HG03097 (cell line): Measurements from ENCODE around the gene OR10G3.

Source experiments
- ATAC-seq: cut with Tn5 transposase; IDR thresholded peaks from one replicate; pipeline ENCODE4 v1.9.1; 2021; ENCODE audit not compliant: unreplicated experiment, low FRiP score

Gene OR10G3

DNA sequence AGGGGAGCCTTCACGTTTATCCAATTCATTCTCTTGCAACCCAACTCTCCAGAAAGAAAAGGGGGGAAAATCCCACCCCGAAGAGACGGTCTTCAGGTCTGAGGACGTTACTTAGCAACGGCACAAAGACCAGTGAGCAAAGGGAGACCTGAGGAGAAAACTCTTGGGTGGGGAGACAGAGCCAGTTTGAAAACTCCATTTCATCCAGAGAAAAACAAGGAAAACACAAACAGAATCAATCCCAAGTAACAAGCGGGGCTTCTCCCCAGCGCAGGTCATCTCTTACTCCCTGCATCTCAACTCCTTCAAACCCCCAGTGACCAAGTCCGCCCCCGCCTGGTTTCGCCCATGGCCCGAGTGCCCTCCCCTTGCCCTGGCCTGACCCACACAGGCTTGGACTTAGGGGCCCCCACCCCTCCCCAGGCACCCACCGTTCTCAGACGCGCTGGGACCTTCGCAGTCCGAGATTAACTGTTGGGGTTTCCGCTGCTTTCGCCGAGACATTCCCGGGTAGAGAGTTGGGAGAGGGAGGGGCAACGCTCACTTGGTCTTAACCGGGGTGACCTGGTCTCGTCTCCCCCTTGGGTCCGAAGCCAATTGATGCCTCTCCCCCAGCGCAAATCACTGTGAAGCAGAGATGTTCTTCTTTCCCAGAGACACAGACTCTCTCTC, 43.3 kb downstream of the OR10G3 start:
- ATAC-seq = no peak

DNA sequence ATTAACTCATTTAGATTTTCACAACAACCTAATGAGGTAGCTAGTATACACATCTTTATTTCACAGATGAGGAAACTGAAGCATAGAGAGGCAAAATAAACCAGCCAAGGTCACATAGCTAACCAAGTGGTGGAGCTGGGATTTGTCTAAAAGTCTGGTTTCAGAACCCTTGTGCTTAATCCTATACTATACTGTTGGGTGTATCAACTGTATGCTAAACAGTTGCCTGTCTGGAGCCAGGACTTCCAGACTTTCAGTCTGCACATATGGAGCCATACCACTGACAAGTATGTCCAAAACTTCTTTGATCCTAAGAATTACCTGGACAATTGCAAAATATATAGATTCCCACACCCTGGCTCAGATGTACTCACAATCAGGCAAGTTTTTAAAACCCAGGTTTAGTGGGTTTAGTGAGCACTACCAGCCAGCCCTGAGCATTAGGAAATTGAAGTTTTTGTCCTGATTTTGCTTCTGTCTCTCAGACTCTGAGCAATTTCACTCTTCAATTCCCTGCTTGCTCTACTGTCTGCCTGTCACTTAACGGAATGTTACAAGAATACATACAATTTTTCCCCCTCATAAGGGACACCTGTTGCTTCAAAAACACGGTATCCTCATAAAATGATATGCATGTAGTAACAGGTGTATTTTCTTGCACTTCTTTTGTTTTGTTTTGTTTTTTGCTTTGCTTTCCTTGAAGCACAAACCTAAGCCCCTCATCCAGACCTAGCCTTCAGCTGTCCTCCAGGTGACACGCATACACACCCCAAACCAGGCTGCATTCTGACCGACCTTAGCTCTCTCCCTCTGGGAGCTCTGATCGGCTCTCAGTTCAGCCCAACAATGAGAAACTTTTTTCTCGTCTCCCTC, 44.1 kb downstream of the OR10G3 start:
- no peak for ATAC-seq

DNA sequence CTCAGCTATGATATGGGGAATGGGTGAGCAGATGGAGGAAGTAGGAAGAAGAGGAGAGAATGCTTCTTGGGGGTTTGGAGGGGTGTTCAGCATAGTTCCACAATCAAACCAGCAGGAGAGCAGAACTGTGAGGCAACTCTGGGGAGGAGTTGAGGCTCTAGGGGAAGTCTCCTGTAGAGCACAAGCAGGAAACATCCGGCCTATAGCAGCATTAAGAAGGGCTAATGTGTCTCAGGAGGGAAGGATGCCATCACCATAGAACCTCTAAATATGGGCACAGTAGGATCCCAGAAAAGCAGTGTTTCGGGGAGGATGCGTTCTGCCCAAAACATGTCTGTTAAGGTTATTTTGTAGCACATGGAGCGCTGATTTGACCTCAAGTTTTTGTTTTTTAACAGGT, 45.3 kb downstream of the OR10G3 start:
- no peak for ATAC-seq

DNA sequence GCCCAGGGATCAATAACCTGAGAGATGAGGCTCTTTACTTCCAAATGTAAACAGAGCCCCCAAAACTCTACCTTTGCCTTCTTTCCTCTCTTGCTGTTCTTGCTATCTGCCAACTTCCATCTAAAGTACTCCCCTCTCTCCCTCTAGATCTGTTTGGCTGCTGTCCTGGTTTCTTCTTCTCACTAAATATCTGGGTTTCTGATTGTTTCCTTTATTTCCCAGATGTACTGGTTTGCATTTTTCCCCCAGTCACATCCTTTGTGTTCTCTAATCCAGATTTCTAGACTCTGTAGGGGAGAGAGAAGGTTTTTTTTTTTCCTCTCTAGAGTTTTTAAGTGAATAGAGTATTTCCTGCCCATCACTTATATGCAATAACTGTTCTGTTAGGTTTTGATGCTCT, 46.6 kb downstream of the OR10G3 start:
- ATAC-seq = no peak

DNA sequence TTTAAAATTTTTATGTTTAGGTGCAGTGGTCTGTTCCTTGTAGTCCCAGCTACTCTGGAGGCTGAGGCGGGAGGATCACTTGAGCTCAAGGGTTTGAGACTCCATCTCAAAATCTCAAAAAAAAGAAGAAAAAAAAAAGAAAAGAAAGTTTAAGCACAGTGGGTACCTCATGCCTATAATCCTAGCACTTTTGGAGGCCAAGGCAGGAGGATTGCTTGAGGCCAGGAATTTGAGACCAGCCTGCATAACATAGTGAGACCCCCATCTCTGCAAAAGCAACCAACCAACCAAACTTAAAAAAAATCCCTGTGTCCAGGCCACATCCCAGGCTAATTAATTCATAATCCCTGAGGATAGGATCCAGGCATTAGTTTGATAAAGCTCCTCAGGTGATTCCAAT, 50.4 kb downstream of the OR10G3 start:
- no peak for ATAC-seq

DNA sequence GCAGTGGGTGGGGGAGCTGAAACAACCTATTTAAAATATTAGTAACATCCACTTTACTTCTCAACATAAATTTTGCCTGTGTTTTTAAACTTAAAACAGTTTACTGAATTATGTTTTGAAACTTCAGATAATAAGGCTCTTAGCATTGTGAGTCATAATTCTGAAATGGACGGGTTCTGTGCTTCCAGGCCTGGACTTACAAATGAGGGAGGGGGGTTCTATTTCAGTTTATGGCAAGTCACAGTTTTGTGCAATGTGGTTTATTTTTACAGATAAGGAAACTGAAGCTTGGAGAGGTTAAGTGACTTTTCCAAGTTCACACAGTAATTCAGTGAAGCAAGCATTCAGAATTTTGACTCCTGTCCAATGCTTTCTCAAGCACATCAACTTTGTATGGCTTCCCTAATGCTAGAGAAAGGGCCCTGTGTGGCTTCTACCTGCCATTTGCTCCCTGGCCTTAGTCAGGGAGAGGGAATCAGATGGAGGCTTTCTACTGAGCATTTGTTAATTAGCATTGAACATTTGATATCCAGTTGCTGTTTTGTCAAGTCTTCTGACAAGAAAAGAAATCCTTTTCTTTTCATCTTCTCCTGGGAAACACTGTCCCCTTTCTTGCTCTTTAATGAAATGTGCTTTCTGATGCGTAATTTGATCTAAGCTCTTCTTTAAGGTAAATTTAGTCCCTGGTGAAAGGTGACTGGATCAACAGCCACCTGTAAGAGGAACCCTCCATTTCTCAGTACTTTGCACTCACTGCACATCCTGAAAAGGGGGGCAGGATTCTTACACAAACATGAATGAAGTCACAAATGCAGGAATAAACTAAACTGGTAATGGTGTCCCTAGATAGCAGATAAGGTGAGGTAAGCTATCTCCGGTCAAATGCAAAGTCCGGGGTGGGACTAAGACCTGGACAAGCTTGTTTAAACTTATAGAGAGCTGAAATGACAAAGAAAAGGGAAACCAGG, 51.2 kb downstream of the OR10G3 start:
- ATAC-seq = no peak

DNA sequence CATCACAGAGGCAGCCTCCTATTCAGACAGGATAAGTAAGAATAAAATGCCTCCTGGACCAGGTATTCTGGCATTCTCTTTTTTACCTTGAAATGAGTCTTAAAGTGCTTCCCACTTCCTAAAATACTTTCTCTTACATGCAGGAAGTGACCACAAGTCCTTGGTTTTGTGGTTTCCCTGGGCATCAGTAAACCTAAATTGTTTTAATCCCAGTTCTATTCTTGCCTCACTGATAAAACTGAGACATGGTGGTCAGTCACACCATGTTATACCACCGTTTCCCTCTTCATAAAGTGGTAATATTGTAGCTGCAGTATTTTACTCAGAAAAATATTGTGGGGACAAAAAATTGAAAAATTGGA, 52.6 kb downstream of the OR10G3 start:
- no peak for ATAC-seq

DNA sequence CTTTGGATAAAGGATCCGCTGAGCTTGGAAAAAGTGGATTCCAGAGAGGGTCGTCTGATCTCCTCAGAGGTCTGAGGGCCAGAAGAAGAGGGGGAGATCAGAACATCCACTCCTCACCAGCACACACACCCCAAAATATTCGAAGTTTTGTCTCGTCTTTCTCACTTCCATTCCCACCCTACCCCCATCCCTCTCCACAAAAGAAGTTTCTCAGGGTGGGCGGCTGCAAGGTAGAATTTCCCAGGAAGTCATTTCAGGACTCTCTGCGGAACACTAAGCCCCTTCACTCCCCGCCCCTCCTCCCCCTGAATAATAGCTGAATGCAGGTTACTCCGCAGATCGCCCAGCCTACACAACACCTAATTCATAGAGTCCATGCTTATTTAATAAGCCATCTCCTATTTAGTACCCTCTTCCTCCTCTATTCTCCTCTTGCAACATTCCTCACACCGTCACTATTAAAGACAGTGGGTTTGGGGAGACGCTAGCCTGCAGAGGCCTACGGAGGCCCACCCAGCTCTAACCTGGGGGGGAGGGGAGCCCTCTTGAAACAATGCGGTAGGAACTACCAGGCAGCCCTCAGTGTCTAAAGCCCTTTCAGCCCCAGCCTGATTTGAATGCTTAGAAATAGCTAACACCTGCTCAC, 53.1 kb downstream of the OR10G3 start:
- no peak for ATAC-seq

DNA sequence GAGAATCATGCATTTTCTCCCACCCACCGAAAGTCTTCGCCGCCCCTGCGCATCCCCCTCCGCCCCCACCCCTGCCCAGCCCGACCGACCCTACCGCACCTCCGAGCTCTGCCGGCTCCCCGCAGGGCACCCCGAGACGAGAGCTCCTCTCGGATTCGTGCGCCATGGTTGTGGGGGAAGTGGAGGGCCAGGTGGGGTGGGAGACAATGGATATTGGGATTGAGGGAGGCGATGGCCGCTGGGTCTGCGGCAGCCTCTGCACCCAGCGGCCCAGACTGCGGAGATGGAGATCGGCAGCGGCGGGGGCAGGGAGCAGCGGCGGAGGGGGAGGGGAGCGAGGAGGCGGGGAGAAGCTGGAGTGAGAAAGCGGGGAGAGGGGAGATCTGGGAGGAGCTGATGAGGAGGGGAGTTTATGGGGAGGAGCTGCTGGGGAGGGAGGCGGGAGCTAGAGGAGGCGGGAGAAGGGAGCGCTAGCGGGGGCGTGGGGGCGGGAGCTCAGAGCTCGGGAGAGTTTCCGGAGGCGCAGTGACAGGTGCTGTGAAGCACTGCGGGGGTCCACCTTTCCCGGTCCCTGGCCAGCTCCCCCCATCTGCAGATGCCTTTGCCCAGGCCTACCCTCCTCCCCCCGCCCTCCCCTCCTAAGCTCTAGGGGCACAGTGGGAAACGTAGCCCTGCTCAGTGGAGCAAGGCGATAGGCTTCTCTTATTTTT, 53.8 kb downstream of the OR10G3 start, which contains the start of gene SALL2:
SALL2 (minus strand) TSS at position 385 of the 710 bp plus-strand sequence; CDS start at position 166, 219 bp downstream.
- ATAC-seq = no peak

DNA sequence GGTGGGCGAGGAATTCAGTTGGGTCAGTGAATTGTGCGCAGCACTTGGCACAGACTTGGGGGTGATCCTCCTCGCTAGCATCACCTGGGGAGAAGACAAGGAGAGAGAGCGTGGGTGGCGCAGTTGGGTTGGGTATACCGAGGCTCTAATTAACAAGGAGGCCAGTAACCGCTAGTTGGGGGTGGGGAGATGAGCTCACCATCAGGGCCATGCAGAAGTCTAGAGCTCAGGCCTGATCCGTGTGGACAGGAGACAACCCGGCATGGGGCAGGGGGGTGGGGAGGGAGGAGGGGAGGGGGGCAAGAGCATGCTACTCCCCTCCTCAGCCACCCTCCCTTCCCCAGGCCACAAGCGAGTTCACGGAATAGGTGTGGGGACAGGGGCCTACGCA, 54.3 kb downstream of the OR10G3 start:
- ATAC-seq = no peak

DNA sequence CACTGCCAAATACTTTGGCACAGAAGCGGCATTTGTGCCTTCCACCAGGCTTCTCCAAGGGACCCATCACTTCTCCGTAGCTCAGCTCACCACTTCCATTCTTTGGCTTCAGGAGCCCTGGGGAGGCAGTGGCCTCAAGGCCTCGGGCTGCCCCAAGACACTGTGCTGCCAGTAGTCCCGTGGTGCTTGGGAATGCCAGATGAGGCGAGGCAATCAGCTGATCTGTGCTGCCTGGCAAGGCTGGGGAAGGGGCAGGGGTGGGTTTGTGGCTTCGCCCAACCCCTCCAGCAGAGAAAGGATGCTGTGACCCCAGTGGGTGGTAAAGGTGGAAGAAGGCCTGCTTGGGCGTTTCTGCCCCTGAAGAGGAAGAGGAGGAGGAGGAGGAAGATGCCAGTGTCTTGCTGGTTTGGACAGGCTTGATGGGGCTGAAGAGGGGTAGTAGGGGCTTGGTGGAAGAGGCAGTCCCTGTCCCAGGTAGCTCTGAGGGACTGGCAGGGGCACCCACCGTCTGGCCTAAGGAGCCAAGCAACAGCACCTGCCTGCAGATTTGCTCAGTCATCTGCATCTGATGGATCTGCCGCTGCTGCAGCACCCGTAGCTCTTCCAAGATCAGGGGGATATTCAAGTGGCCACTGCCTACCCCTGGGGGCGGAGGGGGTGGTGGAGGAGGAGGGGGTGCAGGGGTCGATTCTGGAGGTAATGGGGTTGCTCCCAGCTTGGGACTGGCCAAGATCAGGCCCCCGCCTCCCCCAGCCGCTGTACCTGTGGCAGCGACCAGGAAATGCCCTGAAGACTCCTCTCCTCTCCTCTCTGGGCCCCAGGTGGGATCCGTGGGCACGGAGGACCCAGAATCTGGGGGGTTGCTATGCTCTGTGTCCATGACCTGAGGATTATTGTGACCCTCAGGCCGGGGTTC, 55.0 kb downstream of the OR10G3 start:
- ATAC-seq = no peak

DNA sequence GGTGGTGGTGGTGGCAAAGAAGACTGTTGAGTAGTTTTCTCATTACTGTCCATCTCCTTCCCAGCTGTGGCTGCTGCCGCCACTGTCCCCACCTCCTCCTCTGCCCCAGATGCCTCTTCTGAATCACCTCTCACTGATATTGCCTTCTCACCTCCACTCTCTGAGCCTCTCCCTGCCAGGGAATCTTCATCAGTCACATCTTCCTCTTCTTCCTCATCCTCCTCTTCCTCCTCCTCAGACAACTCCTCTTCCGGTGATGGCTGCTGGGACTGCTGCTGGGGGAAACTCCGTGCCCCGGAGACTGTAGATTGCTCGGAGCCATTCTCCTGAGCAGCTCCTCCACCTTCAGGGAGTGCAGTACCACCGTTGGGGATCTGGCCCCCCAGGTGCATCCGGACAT, 56.7 kb downstream of the OR10G3 start:
- no peak for ATAC-seq

DNA sequence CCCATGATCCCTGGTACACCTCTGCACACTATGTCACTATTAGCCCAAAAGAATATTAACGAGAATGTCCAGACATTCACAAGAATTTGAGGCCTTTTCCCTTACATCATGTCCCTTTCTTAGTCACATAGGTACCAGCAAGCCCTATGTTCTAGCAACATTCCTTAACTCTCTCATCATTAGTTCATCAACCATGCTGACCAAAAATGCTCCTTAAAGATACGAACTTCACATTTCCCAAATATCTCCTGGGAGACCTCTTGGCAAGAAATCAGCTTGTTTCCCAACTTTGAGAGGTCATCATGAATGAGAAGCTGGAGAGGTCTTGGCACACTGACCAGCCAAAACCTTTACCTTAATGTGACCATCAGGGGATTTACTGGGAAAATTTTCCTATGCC, 58.4 kb downstream of the OR10G3 start:
- no peak for ATAC-seq

DNA sequence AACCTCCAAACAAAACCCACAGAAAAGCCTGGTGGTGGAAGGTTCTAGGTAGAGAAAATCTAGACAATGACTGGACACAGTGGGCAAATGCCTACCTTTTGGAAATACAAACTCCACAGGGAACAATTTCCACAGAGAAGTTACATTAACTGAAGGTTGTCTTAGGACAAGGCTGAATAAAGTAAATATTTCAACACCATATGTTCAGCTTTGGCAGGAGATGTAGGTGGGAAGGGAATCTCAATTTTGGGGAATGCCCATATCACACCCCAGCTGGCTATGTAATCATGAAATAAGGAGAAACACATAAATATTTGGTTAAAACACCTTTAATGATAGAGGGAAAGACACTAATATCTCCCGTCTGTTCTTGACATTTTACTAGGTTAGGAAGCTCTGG, 59.1 kb downstream of the OR10G3 start:
- no peak for ATAC-seq

DNA sequence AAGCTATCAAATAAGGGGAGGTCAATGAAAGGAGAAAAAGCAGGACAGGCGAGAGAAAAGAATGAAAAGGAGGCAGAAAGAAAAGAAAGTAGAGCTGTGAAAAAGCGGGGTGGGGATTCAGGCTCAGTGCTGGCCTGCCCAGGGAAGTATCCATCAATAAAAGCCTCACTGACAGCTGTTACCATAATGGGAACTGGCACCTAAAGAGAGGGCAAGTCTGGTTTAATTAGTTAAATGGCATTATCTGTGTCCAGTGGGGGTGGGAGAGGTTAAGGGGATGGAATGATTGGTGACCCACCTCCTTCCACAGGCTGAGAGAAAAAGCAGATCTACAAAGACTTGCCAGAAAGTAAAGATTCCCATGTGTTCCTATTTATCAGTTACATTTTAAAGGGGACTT, 61.2 kb downstream of the OR10G3 start:
- no peak for ATAC-seq
